ENCODE measurements around the gene SH2D6. TPM values are rescaled to one million over a fixed set of nuclear protein-coding genes. Genes with fewer than 3 reads are reported as not detected.
A peak's percentile ranks its signal among the peaks of the same experiment; 100 is the strongest.

The SH2D6 gene
- total RNA-seq, 1 donor from 2014 or later, result 0.07 TPM

DNA sequence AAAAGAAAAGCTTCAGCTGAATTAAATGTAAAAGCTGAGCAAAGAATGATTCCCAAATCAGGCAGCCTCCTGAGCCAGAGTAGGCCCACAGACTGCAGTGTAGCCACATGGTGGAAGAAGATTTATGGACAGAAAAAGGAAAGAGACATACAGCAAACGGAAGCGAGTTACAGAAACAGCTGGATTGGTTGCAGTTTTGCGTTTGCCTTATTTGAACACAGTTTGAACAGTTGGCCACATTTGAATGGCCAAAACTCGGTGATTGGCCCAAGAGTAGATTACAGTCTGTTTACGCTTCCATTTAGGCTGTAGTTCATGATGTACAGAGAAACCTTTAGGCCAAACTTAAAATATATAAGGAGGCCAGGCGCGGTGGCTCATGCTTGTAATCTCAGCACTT is 35.1 kb downstream of the SH2D6 start:
- H3K4me2 ChIP-seq, result no peak overlapping the region
- Mint-ChIP-seq H3K4me3 (no peak overlapping the region), H3K9me3 (no peaks in the 10 kb centered on the region), H3K27ac (no peak overlapping the region), H3K36me3 (no peaks in the 10 kb centered on the region), H3K4me1 (peaks cover 5% of the 10 kb centered on the region), H3K27me3 (ENCODE audit: insufficient read depth, low read depth) (peaks cover 6% of the 10 kb centered on the region)
- H3K27ac ChIP-seq, result no peak overlapping the region
- H3F3A ChIP-seq (ENCODE audit: low read depth), result no peaks in the 10 kb centered on the region
- H2AFZ ChIP-seq (replicated peaks), result no peak overlapping the region
- no peak for DNase-seq (ENCODE audit: low spot score)
- no peaks in the 10 kb centered on the region for H3K9me3 ChIP-seq (ENCODE audit: low read depth)
- no peaks in the 10 kb centered on the region for H4K20me1 ChIP-seq (ENCODE audit: low read depth)
- no peak overlapping the region for H3K9ac ChIP-seq
- H3K4me1 ChIP-seq, result no peaks in the 10 kb centered on the region
- no peaks in the 10 kb centered on the region for H3K79me2 ChIP-seq (ENCODE audit: low read depth)
- no peak for TF ChIP-seq EZH2phosphoT487 (IDR thresholded peaks at IDR 0.05)
- TF ChIP-seq, protein P1, sequence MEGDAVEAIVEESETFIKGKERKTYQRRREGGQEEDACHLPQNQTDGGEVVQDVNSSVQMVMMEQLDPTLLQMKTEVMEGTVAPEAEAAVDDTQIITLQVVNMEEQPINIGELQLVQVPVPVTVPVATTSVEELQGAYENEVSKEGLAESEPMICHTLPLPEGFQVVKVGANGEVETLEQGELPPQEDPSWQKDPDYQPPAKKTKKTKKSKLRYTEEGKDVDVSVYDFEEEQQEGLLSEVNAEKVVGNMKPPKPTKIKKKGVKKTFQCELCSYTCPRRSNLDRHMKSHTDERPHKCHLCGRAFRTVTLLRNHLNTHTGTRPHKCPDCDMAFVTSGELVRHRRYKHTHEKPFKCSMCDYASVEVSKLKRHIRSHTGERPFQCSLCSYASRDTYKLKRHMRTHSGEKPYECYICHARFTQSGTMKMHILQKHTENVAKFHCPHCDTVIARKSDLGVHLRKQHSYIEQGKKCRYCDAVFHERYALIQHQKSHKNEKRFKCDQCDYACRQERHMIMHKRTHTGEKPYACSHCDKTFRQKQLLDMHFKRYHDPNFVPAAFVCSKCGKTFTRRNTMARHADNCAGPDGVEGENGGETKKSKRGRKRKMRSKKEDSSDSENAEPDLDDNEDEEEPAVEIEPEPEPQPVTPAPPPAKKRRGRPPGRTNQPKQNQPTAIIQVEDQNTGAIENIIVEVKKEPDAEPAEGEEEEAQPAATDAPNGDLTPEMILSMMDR (IDR thresholded peaks at IDR 0.05), result no peak
- TF ChIP-seq EZH2 (IDR thresholded peaks at IDR 0.05), result no peak
- no peaks in the 10 kb centered on the region for H3K27me3 ChIP-seq
- H3K36me3 ChIP-seq, result no peaks in the 10 kb centered on the region
- no peak overlapping the region for H3K4me3 ChIP-seq

DNA sequence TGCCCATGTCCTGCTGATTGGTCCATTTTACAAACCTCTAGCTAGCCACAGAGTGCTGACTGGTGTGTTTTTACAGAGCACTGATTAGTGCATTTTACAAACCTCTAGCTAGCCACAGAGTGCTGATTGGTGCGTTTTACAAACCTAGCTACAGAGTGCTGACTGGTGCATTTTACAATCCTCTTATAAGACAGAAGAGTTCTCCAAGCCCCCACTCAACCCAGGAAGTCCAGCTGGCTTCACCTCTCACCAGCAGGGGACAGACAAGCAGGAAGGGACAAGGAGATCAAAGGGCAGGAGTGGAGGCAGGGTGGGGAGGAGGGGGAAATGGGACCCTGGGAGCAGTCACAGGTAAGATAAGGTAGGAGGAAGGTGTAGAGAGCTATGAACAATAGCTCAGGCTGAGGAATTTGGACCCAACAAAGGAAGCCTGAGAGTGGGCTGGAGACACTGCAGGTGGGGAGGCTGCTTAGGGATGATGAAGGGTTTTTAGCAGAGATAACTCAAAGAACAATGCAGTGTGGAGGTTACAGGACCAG is 37.1 kb downstream of the SH2D6 start:
- no peaks in the 10 kb centered on the region for H4K20me1 ChIP-seq (ENCODE audit: low read depth)
- H3K79me2 ChIP-seq (ENCODE audit: low read depth), result no peaks in the 10 kb centered on the region
- TF ChIP-seq EZH2phosphoT487 (IDR thresholded peaks at IDR 0.05), result no peak
- TF ChIP-seq, protein P1 (IDR thresholded peaks at IDR 0.05), result peak; percentile 16
- H3K36me3 Mint-ChIP-seq, result no peaks in the 10 kb centered on the region
- no peaks in the 10 kb centered on the region for H3K36me3 ChIP-seq
- no peaks in the 10 kb centered on the region for H3K9me3 ChIP-seq (ENCODE audit: low read depth)
- H3K27ac Mint-ChIP-seq, result peak overlapping the region; percentile 21
- H3F3A ChIP-seq (ENCODE audit: low read depth), result no peaks in the 10 kb centered on the region
- H3K4me1 ChIP-seq, result no peaks in the 10 kb centered on the region
- no peak for DNase-seq (ENCODE audit: low spot score)
- no peak overlapping the region for H3K27ac ChIP-seq
- no peak overlapping the region for H3K4me3 ChIP-seq
- H3K27me3 Mint-ChIP-seq (ENCODE audit: insufficient read depth, low read depth), result peaks cover 11% of the 10 kb centered on the region
- no peak overlapping the region for H3K4me2 ChIP-seq
- H3K9me3 Mint-ChIP-seq, result no peaks in the 10 kb centered on the region
- peaks cover 5% of the 10 kb centered on the region for H3K4me1 Mint-ChIP-seq
- no peaks in the 10 kb centered on the region for H3K27me3 ChIP-seq
- H3K9ac ChIP-seq, result no peak overlapping the region
- H3K4me3 Mint-ChIP-seq, result no peak overlapping the region
- no peak overlapping the region for H2AFZ ChIP-seq (replicated peaks)

DNA sequence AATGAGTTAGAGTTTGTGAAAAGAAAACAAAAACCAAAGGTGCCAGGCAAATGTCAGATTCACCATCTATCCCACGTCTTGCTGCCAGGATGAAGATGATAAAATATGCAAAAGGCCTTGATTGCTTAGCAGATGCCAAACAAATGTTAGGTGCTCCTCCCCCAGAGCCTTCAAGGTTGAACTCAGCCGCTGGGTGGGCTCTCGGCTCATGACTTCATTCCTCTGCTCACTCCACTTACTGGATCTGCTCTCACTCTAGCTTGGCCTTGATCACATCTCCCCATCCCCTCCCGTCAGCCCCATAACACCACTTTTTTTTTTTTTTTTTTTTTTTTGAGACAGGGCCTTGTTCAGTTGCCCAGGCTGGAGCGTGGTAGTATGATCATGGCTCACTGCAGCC is 38.5 kb downstream of the SH2D6 start:
- H3F3A ChIP-seq (ENCODE audit: low read depth), result no peaks in the 10 kb centered on the region
- H3K4me1 ChIP-seq, result no peaks in the 10 kb centered on the region
- no peaks in the 10 kb centered on the region for H3K9me3 Mint-ChIP-seq
- H3K27ac ChIP-seq, result no peak overlapping the region
- peaks cover 5% of the 10 kb centered on the region for H3K4me1 Mint-ChIP-seq
- no peak overlapping the region for H3K4me3 ChIP-seq
- no peak overlapping the region for H2AFZ ChIP-seq (replicated peaks)
- peaks cover 11% of the 10 kb centered on the region for H3K27me3 Mint-ChIP-seq (ENCODE audit: insufficient read depth, low read depth)
- H3K27me3 ChIP-seq, result no peaks in the 10 kb centered on the region
- H3K79me2 ChIP-seq (ENCODE audit: low read depth), result no peaks in the 10 kb centered on the region
- peak overlapping the region; percentile 34 for H3K27ac Mint-ChIP-seq
- DNase-seq (ENCODE audit: low spot score), result no peak
- no peaks in the 10 kb centered on the region for H3K9me3 ChIP-seq (ENCODE audit: low read depth)
- no peaks in the 10 kb centered on the region for H3K36me3 ChIP-seq
- TF ChIP-seq EZH2 (IDR thresholded peaks at IDR 0.05) (no peak), EZH2phosphoT487 (IDR thresholded peaks at IDR 0.05) (no peak)
- TF ChIP-seq, protein P1 (IDR thresholded peaks at IDR 0.05), result no peak
- no peak overlapping the region for H3K4me3 Mint-ChIP-seq
- H3K36me3 Mint-ChIP-seq, result no peaks in the 10 kb centered on the region
- H4K20me1 ChIP-seq (ENCODE audit: low read depth), result no peaks in the 10 kb centered on the region
- H3K4me2 ChIP-seq, result no peak overlapping the region
- H3K9ac ChIP-seq, result no peak overlapping the region

Data from neural progenitor cell (in vitro differentiated cells).